ENCODE results near the gene SCAPER. TPM values are rescaled to one million over a fixed set of nuclear protein-coding genes. Genes with fewer than 3 reads are reported as not detected.

Gene SCAPER
- polyA plus RNA-seq, 1 experiment: 5.4 TPM

DNA sequence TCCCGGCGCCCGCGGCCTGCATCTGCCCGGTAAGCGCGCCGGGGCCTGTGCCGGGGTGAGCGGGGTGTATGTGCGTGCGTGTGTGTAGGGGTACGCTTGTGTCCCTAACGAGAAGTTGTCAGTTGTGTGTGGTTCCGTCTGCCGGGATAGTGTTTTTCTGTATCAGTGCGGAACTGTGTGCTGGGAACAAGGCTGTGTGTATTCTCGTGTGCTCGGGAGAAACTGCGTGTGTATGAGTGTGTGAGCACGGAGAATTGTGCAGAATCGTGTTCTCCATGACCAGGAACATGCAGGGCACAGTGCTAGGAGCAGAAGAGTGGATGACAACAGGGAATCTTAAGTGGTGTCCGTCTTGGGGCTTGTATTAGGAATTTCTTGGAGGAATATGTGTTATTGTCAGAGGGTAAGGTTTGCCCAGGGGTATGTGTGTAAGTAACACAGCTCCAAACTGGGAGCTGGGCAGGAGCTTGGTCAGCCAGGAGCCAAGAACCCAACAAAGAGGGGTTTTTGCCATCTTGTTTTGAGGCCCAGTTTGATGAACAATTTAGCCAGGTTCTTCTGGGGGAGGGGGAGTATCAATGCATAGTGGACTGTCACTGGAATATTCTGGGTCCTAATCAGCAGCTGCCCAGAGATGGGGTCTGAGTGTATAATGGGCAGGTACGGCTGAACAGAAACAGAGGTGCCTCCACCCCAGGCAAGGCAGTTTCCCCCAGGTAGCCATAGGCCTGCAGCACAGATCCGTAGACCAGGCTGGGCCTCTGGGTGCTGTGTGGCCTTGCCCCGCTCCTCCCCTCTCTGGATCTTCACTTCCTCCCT lies 566.4 kb downstream of the SCAPER start:
- TF ChIP-seq, protein P1, sequence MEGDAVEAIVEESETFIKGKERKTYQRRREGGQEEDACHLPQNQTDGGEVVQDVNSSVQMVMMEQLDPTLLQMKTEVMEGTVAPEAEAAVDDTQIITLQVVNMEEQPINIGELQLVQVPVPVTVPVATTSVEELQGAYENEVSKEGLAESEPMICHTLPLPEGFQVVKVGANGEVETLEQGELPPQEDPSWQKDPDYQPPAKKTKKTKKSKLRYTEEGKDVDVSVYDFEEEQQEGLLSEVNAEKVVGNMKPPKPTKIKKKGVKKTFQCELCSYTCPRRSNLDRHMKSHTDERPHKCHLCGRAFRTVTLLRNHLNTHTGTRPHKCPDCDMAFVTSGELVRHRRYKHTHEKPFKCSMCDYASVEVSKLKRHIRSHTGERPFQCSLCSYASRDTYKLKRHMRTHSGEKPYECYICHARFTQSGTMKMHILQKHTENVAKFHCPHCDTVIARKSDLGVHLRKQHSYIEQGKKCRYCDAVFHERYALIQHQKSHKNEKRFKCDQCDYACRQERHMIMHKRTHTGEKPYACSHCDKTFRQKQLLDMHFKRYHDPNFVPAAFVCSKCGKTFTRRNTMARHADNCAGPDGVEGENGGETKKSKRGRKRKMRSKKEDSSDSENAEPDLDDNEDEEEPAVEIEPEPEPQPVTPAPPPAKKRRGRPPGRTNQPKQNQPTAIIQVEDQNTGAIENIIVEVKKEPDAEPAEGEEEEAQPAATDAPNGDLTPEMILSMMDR (IDR thresholded peaks at IDR 0.05; ENCODE audit: low read depth, low read length): no peak
- DNase-seq (ENCODE audit: low read depth, low spot score): no peak
- POLR2A ChIA-PET: no interaction called here
- no peak overlapping the region for H3K27ac ChIP-seq (ENCODE audit: low read depth, low read length)
- peak overlapping the region; percentile 48 for H3K4me3 ChIP-seq (ENCODE audit: low read depth, low read length)
- H3K27me3 ChIP-seq (ENCODE audit: control insufficient read depth, insufficient read depth, low read length): peaks cover 63% of the 10 kb centered on the region
- peaks cover 27% of the 10 kb centered on the region for H3K9me3 ChIP-seq (ENCODE audit: control insufficient read depth, insufficient read depth, low read length)
- CTCF ChIA-PET: interaction anchor here (0.6 kb wide), 1 partner anchor 31 kb away, joined by 4 read pairs; no protein-coding TSS in a partner anchor

DNA sequence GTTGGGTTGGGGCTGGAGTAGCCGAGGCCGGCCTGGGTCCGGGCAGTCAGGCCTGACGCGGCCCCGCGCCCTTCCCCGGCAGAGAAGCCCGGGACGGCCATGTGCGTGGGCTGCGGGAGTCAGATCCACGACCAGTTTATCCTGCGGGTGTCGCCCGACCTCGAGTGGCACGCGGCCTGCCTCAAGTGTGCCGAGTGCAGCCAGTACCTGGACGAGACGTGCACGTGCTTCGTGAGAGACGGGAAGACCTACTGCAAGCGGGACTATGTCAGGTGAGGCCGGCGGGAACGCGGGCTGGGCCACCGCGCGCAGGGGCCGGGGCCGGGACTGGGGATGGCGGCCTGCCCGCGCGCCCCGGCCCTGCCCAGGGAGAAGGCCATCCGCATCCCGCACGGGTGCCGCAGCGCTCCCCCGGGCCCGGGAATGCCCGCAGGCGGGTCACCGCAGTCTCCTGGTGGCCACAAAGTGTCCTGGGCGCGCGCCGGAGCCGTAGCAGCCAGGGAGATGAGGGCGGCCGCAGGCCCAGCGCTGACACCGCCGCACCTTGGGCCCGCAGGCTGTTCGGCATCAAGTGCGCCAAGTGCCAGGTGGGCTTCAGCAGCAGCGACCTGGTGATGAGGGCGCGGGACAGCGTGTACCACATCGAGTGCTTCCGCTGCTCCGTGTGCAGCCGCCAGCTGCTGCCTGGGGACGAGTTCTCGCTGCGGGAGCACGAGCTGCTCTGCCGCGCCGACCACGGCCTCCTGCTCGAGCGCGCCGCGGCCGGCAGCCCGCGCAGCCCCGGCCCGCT lies 567.2 kb downstream of the SCAPER start:
- TF ChIP-seq, protein P1 (IDR thresholded peaks at IDR 0.05; ENCODE audit: low read depth, low read length): no peak
- no peak for DNase-seq (ENCODE audit: low read depth, low spot score)
- Histone ChIP-seq H3K4me3 (ENCODE audit: low read depth, low read length) (peak overlapping the region; percentile 63), H3K9me3 (ENCODE audit: control insufficient read depth, insufficient read depth, low read length) (peaks cover 27% of the 10 kb centered on the region), H3K27ac (ENCODE audit: low read depth, low read length) (no peak overlapping the region), H3K27me3 (ENCODE audit: control insufficient read depth, insufficient read depth, low read length) (peaks cover 58% of the 10 kb centered on the region)
- ChIA-PET POLR2A (interaction anchor here (2.0 kb wide), 1 partner anchor 9 kb away, joined by 10 read pairs; no protein-coding TSS in a partner anchor), CTCF (no interaction called here)

DNA sequence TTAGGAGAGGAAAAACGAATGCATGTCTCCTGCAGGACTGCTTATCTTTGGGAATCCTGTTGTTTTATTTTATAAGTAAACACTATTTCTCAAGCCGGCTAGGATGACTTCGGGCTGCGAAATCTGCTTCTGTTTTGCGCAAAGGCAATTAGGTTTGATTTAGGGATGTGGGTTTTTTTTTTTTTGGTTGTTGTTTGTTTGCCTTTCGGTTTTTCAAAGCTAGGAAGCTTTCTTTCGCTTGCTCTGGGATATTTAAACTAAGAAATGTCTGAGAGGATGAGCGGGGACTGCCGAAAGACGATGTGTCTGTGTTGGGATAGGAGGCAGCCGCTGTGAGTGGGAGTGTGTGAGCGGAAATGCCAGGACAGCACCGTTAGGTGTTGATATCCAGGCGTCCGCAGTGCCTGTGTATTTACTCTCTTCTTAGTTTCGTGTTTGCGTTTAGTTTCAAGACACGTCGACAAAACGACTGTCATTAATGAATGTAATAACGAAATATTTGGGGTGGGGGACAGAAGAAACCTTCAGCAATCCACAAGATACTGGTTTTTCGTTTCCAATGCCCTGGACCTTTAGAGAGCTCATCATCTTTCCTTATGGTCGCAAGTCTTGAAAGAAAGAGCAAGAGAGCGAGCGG lies 568.0 kb downstream of the SCAPER start:
- Histone ChIP-seq H3K9me3 (ENCODE audit: control insufficient read depth, insufficient read depth, low read length) (peaks cover 27% of the 10 kb centered on the region), H3K27me3 (ENCODE audit: control insufficient read depth, insufficient read depth, low read length) (peaks cover 56% of the 10 kb centered on the region), H3K27ac (ENCODE audit: low read depth, low read length) (peak overlapping the region; percentile 61), H3K4me3 (ENCODE audit: low read depth, low read length) (peak overlapping the region; percentile 63)
- TF ChIP-seq, protein P1 (IDR thresholded peaks at IDR 0.05; ENCODE audit: low read depth, low read length): no peak
- ChIA-PET POLR2A (interaction anchor here (0.6 to 2.0 kb wide), 5 partner anchors 10 to 228 kb away, joined by 3 to 10 read pairs (median 6); partner anchors contain the start of gene ETFA), CTCF (interaction anchor here (1.0 to 1.6 kb wide), 3 partner anchors 51 to 188 kb away, joined by 4 to 5 read pairs (median 4); no protein-coding TSS in a partner anchor)
- DNase-seq (ENCODE audit: low read depth, low spot score): no peak

DNA sequence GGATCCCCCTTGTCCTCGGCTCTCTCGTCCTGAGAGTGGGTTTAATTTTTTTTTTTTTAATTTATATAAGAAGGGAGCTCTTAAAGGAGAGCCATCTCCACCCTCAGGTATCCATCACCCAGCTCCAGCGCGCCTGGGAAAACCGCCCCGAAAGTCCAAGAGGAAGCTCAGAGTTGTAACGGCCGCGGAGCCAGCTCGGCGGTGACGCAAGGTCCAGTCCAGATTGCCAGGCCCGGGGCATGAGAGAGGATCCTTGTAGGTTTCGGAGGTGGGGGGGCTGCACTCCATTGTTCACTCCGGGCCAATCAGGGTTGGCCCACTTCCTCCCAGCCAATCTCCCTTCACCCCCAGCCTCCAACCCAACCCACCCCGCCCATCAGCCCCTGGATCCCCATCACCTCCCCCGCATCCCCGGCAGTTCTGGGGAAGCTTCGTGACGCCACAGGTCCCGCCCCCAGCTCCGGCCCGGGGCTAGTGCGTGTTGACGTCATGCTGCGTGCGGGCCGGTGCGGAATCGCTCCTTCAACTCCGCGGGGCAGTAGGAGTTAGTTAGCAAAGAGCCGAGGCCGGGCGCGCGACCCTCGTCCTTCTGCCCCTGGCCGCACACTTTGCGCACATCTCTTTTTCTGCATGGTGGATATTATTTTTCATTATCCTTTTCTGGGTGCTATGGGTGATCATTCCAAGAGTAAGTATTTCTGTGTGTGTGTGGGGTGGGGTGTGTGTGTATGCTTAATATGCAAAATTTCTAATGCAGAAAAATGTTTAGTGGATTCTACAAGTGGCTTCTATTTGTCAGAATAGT lies 568.7 kb downstream of the SCAPER start, which contains the start of gene ISL2:
TSS of gene ISL2 (plus strand) at position 520 of the 805 bp plus-strand sequence. CDS start at position 631, 111 bp downstream.
- peak; percentile 92 for DNase-seq (ENCODE audit: low read depth, low spot score)
- peaks cover 48% of the 10 kb centered on the region for H3K27me3 ChIP-seq (ENCODE audit: control insufficient read depth, insufficient read depth, low read length)
- TF ChIP-seq, protein P1 (IDR thresholded peaks at IDR 0.05; ENCODE audit: low read depth, low read length): no peak
- ChIA-PET CTCF (interaction anchor here (0.6 to 1.8 kb wide), 6 partner anchors 50 to 531 kb away, joined by 4 to 8 read pairs (median 4); no protein-coding TSS in a partner anchor), POLR2A (interaction anchor here (0.6 to 2.0 kb wide), 8 partner anchors 9 to 229 kb away, joined by 3 to 10 read pairs (median 4); partner anchors contain the start of gene ETFA)
- peaks cover 21% of the 10 kb centered on the region for H3K9me3 ChIP-seq (ENCODE audit: control insufficient read depth, insufficient read depth, low read length)
- peak within 1 kb of the TSS; percentile 97 for H3K27ac ChIP-seq (ENCODE audit: low read depth, low read length)
- H3K4me3 ChIP-seq (ENCODE audit: low read depth, low read length): peak within 1 kb of the TSS; percentile 63
